ENCODE measurements around the gene MINDY4.

GRCh38 chr7:30815388-30815854, 44.2 kb downstream of the MINDY4 start:
- TF ChIP-seq CTCF (IDR thresholded peaks at IDR 0.05; ENCODE audit: insufficient read depth, low read length, poor library complexity, severe bottlenecking) (no peak), EZH2phosphoT487 (conservative IDR thresholded peaks at IDR 0.05; ENCODE audit: low read length) (no peak)

Data from SU-DHL-6 (cell line).